ENCODE data around the gene HOXB7. TPM values are rescaled to one million over a fixed set of nuclear protein-coding genes. Genes with fewer than 3 reads are reported as not detected.

The HOXB7 gene
- total RNA-seq, 1 donor from 2014 or later, result 0.66 TPM

- intact Hi-C loops (cut with micrococcal nuclease), result no loop called here
Observed at GRCh38 chr17:48559840-48560817, 50.7 kb downstream of the HOXB7 start.

GRCh38 chr17:48559122-48559839 lies 51.5 kb downstream of the HOXB7 start:
- intact Hi-C loops (cut with micrococcal nuclease), result no loop called here

- intact Hi-C loops (cut with micrococcal nuclease), result no loop called here
Observed at GRCh38 chr17:48558831-48559121, 52.0 kb downstream of the HOXB7 start.

GRCh38 chr17:48558057-48558830 lies 52.6 kb downstream of the HOXB7 start:
- intact Hi-C loops (cut with micrococcal nuclease), result no loop called here

Other genes with a start within 250 kb of the HOXB7 start
- 83.4 and 84.4 TPM in 2 replicates for gene SKAP1, start 180.8 kb downstream of the HOXB7 start, total RNA-seq
- gene HOXB1, start 80.0 kb downstream of the HOXB7 start, total RNA-seq, result not detected in 2 replicates
- 37.5 and 38.1 TPM in 2 replicates for gene HOXB2, start 65.9 kb downstream of the HOXB7 start, total RNA-seq
- gene HOXB4, start 32.7 kb downstream of the HOXB7 start, total RNA-seq, result 9.0 and 10.0 TPM in 2 replicates
- gene HOXB3, start 20.8 kb downstream of the HOXB7 start, total RNA-seq, result 10.3 and 12.8 TPM in 2 replicates
- 0.37 and 0.56 TPM in 2 replicates for gene HOXB5, start 17.2 kb downstream of the HOXB7 start, total RNA-seq
- 0.20 and 0.25 TPM in 2 replicates for gene HOXB6, start 6.0 kb downstream of the HOXB7 start, total RNA-seq
- not detected in 2 replicates for gene HOXB8, start 4.3 kb upstream of the HOXB7 start, total RNA-seq
- gene HOXB9, start 15.3 kb upstream of the HOXB7 start, total RNA-seq, result 0.10 and 0.15 TPM in 2 replicates
- not detected in 2 replicates for gene PRAC1, start 111.5 kb upstream of the HOXB7 start, total RNA-seq
- gene PRAC2, start 112.2 kb upstream of the HOXB7 start, total RNA-seq, result not detected in 2 replicates
- gene HOXB13, start 117.7 kb upstream of the HOXB7 start, total RNA-seq, result not detected in 2 replicates
- not detected in 2 replicates for gene TTLL6, start 206.2 kb upstream of the HOXB7 start, total RNA-seq
- gene CALCOCO2, start 220.0 kb upstream of the HOXB7 start, total RNA-seq, result 158 and 165 TPM in 2 replicates